Measurements from ENCODE around the gene GNG7.

- no peak for TF ChIP-seq CTCF (conservative IDR thresholded peaks at IDR 0.05 in 1 of 2, IDR thresholded peaks at IDR 0.05 in 1 of 2; ENCODE audit: extremely low read depth in 1 of 2, insufficient read depth in 1 of 2, low read depth in 1 of 2, low read length in 2 of 2)
- no peak for TF ChIP-seq EZH2 (IDR thresholded peaks at IDR 0.05; ENCODE audit: borderline replicate concordance, low read length)
These were observed 211.2 kb downstream of the GNG7 start for GRCh38 chr19:2491130-2491801.

Measured in mammary epithelial cell (primary cell).